Esophagus muscularis mucosa (tissue), 4 donors: Measurements from ENCODE around the gene ZDHHC8. TPM values are rescaled to one million over a fixed set of nuclear protein-coding genes. Genes with fewer than 3 reads are reported as not detected.

Experiments used
- DNase-seq: peaks from one replicate; pipeline ENCODE4 v3.0.0-alpha.2; 2017; ENCODE audit errors: extremely low spot score
- H3K27ac ChIP-seq, 4 donors: fragments of 200-600 bp; sonication (generic); replicated peaks in 1 of 4; 1 replicate in 3 of 4; 2 replicates in 1 of 4; pipeline ENCODE4 v1.5.1; 2016 to 2019; ENCODE audit warnings: mild to moderate bottlenecking in 1 of 4
- H3K27me3 ChIP-seq, 4 donors: fragments of 200-600 bp; sonication (generic); one replicate each; pipeline versions ENCODE4 v1.5.1 to v1.6.0; 2016 to 2019
- H3K36me3 ChIP-seq, 4 donors: fragments of 200-600 bp; sonication (generic); one replicate each; pipeline ENCODE4 v1.5.1; 2016 to 2019
- H3K4me1 ChIP-seq, 4 donors: fragments of 200-600 bp; sonication (generic); one replicate each; pipeline ENCODE4 v1.5.1; 2016 to 2019
- H3K4me3 ChIP-seq, 4 donors: fragments of 200-600 bp; sonication (generic); 1 replicate in 2 of 4; 2 replicates in 2 of 4; pipeline ENCODE4 v1.5.1; 2016 to 2019; ENCODE audit warnings: mild to moderate bottlenecking in 4 of 4, moderate library complexity in 1 of 4
- H3K9me3 ChIP-seq, 4 donors: fragments of 200-600 bp; sonication (generic); 1 replicate in 3 of 4; 2 replicates in 1 of 4; pipeline ENCODE4 v1.5.1; 2016 to 2019
- EP300 ChIP-seq: sonication (generic); formaldehyde crosslinking; IDR thresholded peaks from one replicate; pipeline ENCODE4 v1.6.1; 2017; ENCODE audit warnings: antibody characterized with exemption
- POLR2A ChIP-seq: fragments of 450-650 bp; IDR thresholded peaks from one replicate; pipeline ENCODE4 v1.6.1; 2017; ENCODE audit warnings: antibody characterized with exemption, moderate library complexity, mild to moderate bottlenecking, low read depth
- POLR2AphosphoS5 ChIP-seq, 2 donors: sonication (generic); formaldehyde crosslinking; IDR thresholded peaks; one replicate each; pipeline ENCODE4 v1.6.1; 2017; ENCODE audit warnings: antibody characterized with exemption in 2 of 2
- WGBS: methylation state at CpG from one replicate; pipeline ENCODE4 v1.1.5; 2018; 5-methylcytosine and 5-hydroxymethylcytosine counted together
- intact Hi-C: fragments of 100-400 bp; cut with DNase I; formaldehyde crosslinking; loops from one replicate; pipeline ENCODE4 v1.15.1; 2023
- total RNA-seq, 4 donors: library from RNA; depleted of rRNA; stranded (reverse); fragments of >200 nt; gene quantifications; one replicate each; pipeline versions ENCODE4 v1.1.0 to v1.2.1, GENCODE V29; 2016
- TF ChIP-seq, protein P1 (sequence below), 3 experiments: fragments of 200-600 bp in 2 of 3; fragments of 450-650 bp in 1 of 3; sonication (generic) in 2 of 3; IDR thresholded peaks; one replicate each; pipeline ENCODE4 v1.5.1; 2017 to 2019; ENCODE audit warnings: antibody characterized with exemption in 3 of 3, mild to moderate bottlenecking in 2 of 3, moderate library complexity in 1 of 3

The ZDHHC8 gene
- total RNA-seq, 4 donors from 2014 or later = 11.8 to 33.2 (median 23.8) TPM

DNA sequence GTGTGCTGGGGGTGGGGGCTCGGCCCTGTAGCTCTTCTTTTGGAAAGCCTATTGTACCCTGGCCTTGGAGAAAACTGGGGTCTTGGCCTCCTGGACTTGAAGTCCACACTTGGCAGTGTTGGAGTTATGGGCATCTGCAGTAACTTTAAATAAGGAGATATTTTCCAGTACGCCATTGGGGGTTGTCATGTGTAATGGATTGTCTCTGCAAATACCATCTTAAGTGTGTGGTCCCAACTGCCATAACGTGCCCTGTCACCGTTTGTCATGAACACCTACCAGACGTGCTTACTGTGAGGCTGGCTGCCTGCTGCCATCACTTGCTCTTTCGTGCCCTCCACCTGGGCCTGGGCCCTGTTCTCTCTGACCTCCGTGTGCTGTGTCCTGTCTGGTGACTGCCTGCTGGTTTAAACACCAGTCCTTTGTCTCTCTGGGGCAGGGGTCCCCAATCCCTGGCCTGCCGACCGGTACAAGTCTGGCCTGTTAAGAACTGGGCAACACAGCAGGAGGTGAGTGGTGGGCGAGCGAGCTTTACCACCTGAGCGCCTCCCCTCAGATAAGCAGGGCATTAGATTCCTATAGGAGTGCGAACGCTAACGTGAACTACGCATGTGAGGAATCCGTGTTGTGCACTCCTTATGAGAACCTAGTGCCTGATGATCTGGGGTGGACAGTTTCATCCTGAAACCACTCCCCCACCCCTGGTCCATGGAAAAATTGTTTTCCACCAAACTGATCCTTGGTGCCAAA, 3.6 kb upstream of the ZDHHC8 start:
- no peak for TF ChIP-seq POLR2AphosphoS5 (IDR thresholded peaks at IDR 0.05)
- no peak for TF ChIP-seq EP300
- TF ChIP-seq POLR2A = no peak
- TF ChIP-seq, protein P1, sequence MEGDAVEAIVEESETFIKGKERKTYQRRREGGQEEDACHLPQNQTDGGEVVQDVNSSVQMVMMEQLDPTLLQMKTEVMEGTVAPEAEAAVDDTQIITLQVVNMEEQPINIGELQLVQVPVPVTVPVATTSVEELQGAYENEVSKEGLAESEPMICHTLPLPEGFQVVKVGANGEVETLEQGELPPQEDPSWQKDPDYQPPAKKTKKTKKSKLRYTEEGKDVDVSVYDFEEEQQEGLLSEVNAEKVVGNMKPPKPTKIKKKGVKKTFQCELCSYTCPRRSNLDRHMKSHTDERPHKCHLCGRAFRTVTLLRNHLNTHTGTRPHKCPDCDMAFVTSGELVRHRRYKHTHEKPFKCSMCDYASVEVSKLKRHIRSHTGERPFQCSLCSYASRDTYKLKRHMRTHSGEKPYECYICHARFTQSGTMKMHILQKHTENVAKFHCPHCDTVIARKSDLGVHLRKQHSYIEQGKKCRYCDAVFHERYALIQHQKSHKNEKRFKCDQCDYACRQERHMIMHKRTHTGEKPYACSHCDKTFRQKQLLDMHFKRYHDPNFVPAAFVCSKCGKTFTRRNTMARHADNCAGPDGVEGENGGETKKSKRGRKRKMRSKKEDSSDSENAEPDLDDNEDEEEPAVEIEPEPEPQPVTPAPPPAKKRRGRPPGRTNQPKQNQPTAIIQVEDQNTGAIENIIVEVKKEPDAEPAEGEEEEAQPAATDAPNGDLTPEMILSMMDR (IDR thresholded peaks at IDR 0.05) = no peak
- H3K4me3 ChIP-seq = no peak overlapping the region
- no peak for DNase-seq
- WGBS = 79% methylated on average over 17 of the region's 17 CpGs
- no peaks in the 10 kb centered on the region for H3K27me3 ChIP-seq
- intact Hi-C loops = no loop called here
- H3K9me3 ChIP-seq = no peaks in the 10 kb centered on the region
- peaks cover 16 to 24% (median 20%) of the 10 kb centered on the region in 4 donors for H3K4me1 ChIP-seq
- peaks cover 29 to 49% (median 43%) of the 10 kb centered on the region in 4 donors for H3K36me3 ChIP-seq
- no peak overlapping the region for H3K27ac ChIP-seq

DNA sequence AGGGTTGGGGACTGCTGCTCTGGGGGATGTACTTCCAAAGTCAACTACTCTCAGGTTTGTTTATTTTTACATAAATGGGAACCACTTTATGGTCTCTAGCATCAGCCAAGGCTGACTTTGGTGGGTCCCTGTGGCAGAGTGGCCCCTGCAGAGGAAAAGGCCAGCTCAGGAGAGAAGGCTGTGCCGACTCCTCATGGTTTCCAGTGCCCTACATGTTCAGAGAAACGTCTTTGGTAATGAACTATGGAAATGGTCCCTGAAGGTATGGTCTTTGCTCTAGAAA, 3.0 kb upstream of the ZDHHC8 start:
- TF ChIP-seq, protein P1 (IDR thresholded peaks at IDR 0.05) = no peak
- TF ChIP-seq POLR2A = no peak
- TF ChIP-seq POLR2AphosphoS5 (IDR thresholded peaks at IDR 0.05) = no peak
- no peak for TF ChIP-seq EP300
- H3K4me1 ChIP-seq = peaks cover 22 to 29% (median 25%) of the 10 kb centered on the region in 4 donors
- no peaks in the 10 kb centered on the region for H3K9me3 ChIP-seq
- intact Hi-C loops = no loop called here
- H3K36me3 ChIP-seq = peaks cover 27 to 46% (median 40%) of the 10 kb centered on the region in 4 donors
- no peaks in the 10 kb centered on the region for H3K27me3 ChIP-seq
- no peak for DNase-seq
- no peak overlapping the region for H3K4me3 ChIP-seq
- peak overlapping the region in 1 of 4 donors; percentile 16 for H3K27ac ChIP-seq
- 63% methylated on average over 2 of the region's 2 CpGs for WGBS

DNA sequence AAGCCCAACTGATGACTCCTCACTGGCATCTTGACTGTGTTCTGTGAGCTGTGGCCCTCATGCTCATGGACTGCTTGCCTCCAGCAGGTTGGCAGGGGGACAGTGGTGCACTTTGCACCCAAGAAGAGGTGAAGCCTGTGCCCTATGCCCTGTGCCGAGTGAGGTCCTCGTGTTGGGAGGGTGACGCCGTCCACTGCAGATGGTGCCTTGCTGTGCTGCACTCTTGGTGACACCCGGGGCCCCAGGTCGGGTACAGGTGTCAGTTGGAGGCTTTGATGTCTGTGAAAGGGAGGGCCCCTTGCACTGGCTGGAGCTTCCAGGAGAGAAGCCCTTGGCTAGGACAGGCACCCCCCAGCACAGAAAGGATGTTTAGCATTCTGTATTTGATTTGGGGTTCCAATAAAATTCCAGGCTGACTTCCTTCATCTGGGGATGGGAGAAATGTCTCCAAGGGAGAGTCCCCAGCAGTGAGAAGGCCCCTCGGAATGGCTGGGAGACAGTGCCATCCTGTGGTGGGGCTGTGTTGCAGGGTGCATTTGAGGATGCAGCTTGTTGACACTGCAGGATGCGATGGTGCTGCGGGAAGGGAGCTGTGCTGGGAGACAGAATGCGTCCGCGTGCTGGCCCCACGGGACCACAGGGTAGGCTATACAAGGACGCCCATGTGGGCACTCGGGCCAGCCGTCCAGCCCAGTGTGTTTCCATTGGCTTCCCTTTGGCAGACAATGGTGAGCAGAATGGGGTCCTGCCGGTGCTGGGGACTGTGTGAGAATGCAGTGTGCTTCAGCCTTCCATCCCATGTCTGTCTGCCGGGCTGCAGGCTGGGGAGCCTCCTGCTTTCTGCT, 2.5 kb upstream of the ZDHHC8 start:
- no peak for DNase-seq
- peaks cover 27 to 35% (median 31%) of the 10 kb centered on the region in 4 donors for H3K4me1 ChIP-seq
- no peak overlapping the region for H3K4me3 ChIP-seq
- intact Hi-C loops = no loop called here
- H3K9me3 ChIP-seq = no peaks in the 10 kb centered on the region
- no peaks in the 10 kb centered on the region for H3K27me3 ChIP-seq
- WGBS = 48% methylated on average over 12 of the region's 18 CpGs
- H3K27ac ChIP-seq = peak overlapping the region in 2 of 4 donors; percentile 13 to 22
- TF ChIP-seq, protein P1 (IDR thresholded peaks at IDR 0.05) = peak in 2 of 3 experiments; percentile 13 to 27
- TF ChIP-seq POLR2A = no peak
- TF ChIP-seq EP300 = no peak
- peaks cover 21 to 40% (median 35%) of the 10 kb centered on the region in 4 donors for H3K36me3 ChIP-seq

DNA sequence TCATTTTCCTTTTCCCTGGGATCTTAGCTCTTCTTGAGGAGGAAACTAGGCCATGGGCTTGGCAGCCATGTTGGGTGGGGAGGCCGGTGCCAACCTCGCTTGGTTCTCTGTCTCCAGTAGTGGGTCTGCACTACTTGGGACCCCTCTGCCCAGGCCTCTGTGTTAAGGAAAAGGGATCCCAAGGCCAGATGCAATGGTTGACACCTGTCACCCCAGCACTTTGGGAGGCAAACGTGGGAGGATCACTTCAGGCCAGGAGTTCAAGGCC, 1.9 kb upstream of the ZDHHC8 start:
- H3K27ac ChIP-seq = peak overlapping the region in 2 of 4 donors; percentile 13 to 22
- intact Hi-C loops = no loop called here
- H3K9me3 ChIP-seq = no peaks in the 10 kb centered on the region
- no peaks in the 10 kb centered on the region for H3K27me3 ChIP-seq
- no peak overlapping the region for H3K4me3 ChIP-seq
- TF ChIP-seq POLR2AphosphoS5 (IDR thresholded peaks at IDR 0.05) = no peak
- TF ChIP-seq POLR2A = no peak
- TF ChIP-seq, protein P1 (IDR thresholded peaks at IDR 0.05) = no peak
- TF ChIP-seq EP300 = no peak
- peaks cover 33 to 41% (median 36%) of the 10 kb centered on the region in 4 donors for H3K4me1 ChIP-seq
- H3K36me3 ChIP-seq = peaks cover 19 to 34% (median 29%) of the 10 kb centered on the region in 4 donors
- WGBS = 94% methylated on average over 3 of the region's 3 CpGs
- no peak for DNase-seq
